Smooth muscle cell (in vitro differentiated cells): ENCODE data around the gene PNKD. TPM values are rescaled to one million over a fixed set of nuclear protein-coding genes. Genes with fewer than 3 reads are reported as not detected.

Experiments used
- DNase-seq: peaks from one replicate; lab custom pipeline; 2025; ENCODE audit not compliant: unreplicated experiment; lab: John Stamatoyannopoulos, UW
- H2AFZ ChIP-seq: fragments of 200-600 bp; sonication (generic); 2 replicates; pipeline ENCODE4 v1.6.0; 2016; ENCODE audit warnings: antibody characterized with exemption, low read depth, mild to moderate bottlenecking
- H3F3A ChIP-seq: fragments of 200-600 bp; sonication (generic); 2 replicates; pipeline ENCODE4 v1.6.0; 2017; ENCODE audit warnings: antibody characterized with exemption, low read depth
- H3K27ac ChIP-seq: fragments of 200-600 bp; sonication (generic); 2 replicates; pipeline ENCODE4 v1.5.1; 2016; ENCODE audit warnings: low read depth, mild to moderate bottlenecking
- H3K27me3 ChIP-seq: fragments of 200-600 bp; sonication (generic); 2 replicates; pipeline ENCODE4 v1.6.1; 2016; ENCODE audit warnings: low read depth, mild to moderate bottlenecking
- H3K36me3 ChIP-seq: fragments of 200-600 bp; sonication (generic); 2 replicates; pipeline ENCODE4 v1.5.1; 2016; ENCODE audit warnings: low read depth
- H3K4me1 ChIP-seq: fragments of 200-600 bp; sonication (generic); 2 replicates; pipeline ENCODE4 v1.5.1; 2016; ENCODE audit warnings: low read depth
- H3K4me2 ChIP-seq: fragments of 200-600 bp; sonication (generic); 2 replicates; pipeline ENCODE4 v1.6.0; 2016; ENCODE audit warnings: mild to moderate bottlenecking
- H3K4me3 ChIP-seq: fragments of 200-600 bp; sonication (generic); 2 replicates; pipeline ENCODE4 v1.5.1; 2016; ENCODE audit warnings: mild to moderate bottlenecking
- H3K79me2 ChIP-seq: fragments of 200-600 bp; sonication (generic); 2 replicates; pipeline ENCODE4 v1.6.0; 2016; ENCODE audit warnings: low read depth, mild to moderate bottlenecking
- H3K9ac ChIP-seq: fragments of 200-600 bp; sonication (generic); 2 replicates; pipeline ENCODE4 v1.6.0; 2016; ENCODE audit warnings: low read depth
- H3K9me3 ChIP-seq: fragments of 200-600 bp; sonication (generic); replicated peaks from 2 replicates; pipeline ENCODE4 v1.5.1; 2016; ENCODE audit warnings: low read depth
- H4K20me1 ChIP-seq: fragments of 200-600 bp; sonication (generic); 2 replicates; pipeline ENCODE4 v1.6.0; 2016; ENCODE audit warnings: low read depth
- WGBS: methylation state at CpG from one replicate; pipeline ENCODE4 v1.1.7; 2016; ENCODE audit warnings: low lambda C conversion rate; 5-methylcytosine and 5-hydroxymethylcytosine counted together
- polyA plus RNA-seq: library from polyadenylated mRNA; unstranded; fragments of >200 nt; fragmentation: Nextera tagmentation; extraction: Ambion mirVana; gene quantifications from 2 replicates; pipeline ENCODE4 v1.2.1, GENCODE V29; 2016
- total RNA-seq: library from RNA; depleted of rRNA; stranded (reverse); fragments of >200 nt; gene quantifications from 2 replicates; pipeline ENCODE4 v1.2.3, GENCODE V29; 2014
- TF ChIP-seq, protein P1 (sequence below): fragments of 200-600 bp; sonication (generic); IDR thresholded peaks from 2 replicates; pipeline ENCODE4 v1.5.1; 2017; ENCODE audit warnings: borderline replicate concordance, mild to moderate bottlenecking, antibody characterized with exemption; ENCODE audit not compliant: insufficient read depth, poor library complexity, severe bottlenecking

The PNKD gene
- total and polyA plus RNA-seq, 2 experiments from 2014 or later: 42.0 to 126 TPM

DNA sequence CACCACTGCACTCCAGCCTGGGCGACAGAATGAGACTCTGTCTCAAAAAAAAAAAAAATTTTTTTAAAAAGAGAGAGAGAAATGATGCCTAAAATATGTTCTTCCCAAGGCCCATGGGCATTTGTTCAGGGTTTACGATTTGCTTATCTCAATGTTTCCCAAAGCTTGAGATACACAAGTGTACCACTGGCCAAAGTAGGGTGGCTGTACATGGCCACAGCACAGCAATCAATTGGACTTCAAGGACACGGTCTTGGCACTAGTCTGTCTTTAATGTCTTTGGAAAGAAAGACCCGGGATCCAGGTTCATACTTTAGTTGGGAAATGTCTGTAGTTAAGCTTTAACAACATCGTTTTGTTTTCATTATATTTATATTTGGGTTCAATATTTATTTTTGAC, 76.9 kb downstream of the PNKD start:
- no peaks in the 10 kb centered on the region for H3K27me3 ChIP-seq
- TF ChIP-seq, protein P1, sequence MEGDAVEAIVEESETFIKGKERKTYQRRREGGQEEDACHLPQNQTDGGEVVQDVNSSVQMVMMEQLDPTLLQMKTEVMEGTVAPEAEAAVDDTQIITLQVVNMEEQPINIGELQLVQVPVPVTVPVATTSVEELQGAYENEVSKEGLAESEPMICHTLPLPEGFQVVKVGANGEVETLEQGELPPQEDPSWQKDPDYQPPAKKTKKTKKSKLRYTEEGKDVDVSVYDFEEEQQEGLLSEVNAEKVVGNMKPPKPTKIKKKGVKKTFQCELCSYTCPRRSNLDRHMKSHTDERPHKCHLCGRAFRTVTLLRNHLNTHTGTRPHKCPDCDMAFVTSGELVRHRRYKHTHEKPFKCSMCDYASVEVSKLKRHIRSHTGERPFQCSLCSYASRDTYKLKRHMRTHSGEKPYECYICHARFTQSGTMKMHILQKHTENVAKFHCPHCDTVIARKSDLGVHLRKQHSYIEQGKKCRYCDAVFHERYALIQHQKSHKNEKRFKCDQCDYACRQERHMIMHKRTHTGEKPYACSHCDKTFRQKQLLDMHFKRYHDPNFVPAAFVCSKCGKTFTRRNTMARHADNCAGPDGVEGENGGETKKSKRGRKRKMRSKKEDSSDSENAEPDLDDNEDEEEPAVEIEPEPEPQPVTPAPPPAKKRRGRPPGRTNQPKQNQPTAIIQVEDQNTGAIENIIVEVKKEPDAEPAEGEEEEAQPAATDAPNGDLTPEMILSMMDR: no peak
- H3K27ac ChIP-seq: no peak overlapping the region
- H3K36me3 ChIP-seq: no peaks in the 10 kb centered on the region
- H3K79me2 ChIP-seq: no peaks in the 10 kb centered on the region
- WGBS: 83% methylated on average over 5 of the region's 5 CpGs
- no peaks in the 10 kb centered on the region for H3K9me3 ChIP-seq
- DNase-seq: no peak
- no peak overlapping the region for H3K9ac ChIP-seq
- H3K4me2 ChIP-seq: no peak overlapping the region
- no peaks in the 10 kb centered on the region for H4K20me1 ChIP-seq
- H2AFZ ChIP-seq: no peak overlapping the region
- H3K4me1 ChIP-seq: no peaks in the 10 kb centered on the region
- no peak overlapping the region for H3K4me3 ChIP-seq
- H3F3A ChIP-seq: no peaks in the 10 kb centered on the region

DNA sequence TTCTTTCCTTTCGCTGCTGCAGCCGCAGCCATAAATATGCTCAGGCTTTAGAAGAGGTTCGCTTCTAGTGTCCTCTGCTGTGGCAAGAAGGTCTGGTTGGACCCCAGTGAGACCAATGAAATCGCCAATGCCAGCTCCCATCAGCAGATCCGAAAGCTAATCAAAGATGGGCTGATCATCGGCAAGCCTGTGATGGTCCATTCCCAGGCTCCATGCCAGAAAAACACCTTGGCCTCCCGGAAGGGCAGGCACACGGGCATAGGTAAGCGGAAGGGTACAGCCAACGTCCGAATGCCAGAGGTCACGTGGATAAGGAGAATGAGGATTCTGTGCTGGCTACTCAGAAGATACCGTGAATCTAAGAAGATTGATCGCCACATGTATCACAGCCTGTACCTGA, 83.7 kb downstream of the PNKD start:
- H4K20me1 ChIP-seq: no peaks in the 10 kb centered on the region
- H3K9me3 ChIP-seq: no peaks in the 10 kb centered on the region
- 98% methylated on average over 14 of the region's 14 CpGs for WGBS
- H3K36me3 ChIP-seq: no peaks in the 10 kb centered on the region
- H3K4me3 ChIP-seq: no peak overlapping the region
- H3K79me2 ChIP-seq: no peaks in the 10 kb centered on the region
- no peak overlapping the region for H3K4me2 ChIP-seq
- H2AFZ ChIP-seq: no peak overlapping the region
- no peaks in the 10 kb centered on the region for H3F3A ChIP-seq
- H3K9ac ChIP-seq: no peak overlapping the region
- no peak for DNase-seq
- H3K27ac ChIP-seq: no peak overlapping the region
- H3K27me3 ChIP-seq: no peaks in the 10 kb centered on the region
- H3K4me1 ChIP-seq: peaks cover 11% of the 10 kb centered on the region
- TF ChIP-seq, protein P1: no peak

DNA sequence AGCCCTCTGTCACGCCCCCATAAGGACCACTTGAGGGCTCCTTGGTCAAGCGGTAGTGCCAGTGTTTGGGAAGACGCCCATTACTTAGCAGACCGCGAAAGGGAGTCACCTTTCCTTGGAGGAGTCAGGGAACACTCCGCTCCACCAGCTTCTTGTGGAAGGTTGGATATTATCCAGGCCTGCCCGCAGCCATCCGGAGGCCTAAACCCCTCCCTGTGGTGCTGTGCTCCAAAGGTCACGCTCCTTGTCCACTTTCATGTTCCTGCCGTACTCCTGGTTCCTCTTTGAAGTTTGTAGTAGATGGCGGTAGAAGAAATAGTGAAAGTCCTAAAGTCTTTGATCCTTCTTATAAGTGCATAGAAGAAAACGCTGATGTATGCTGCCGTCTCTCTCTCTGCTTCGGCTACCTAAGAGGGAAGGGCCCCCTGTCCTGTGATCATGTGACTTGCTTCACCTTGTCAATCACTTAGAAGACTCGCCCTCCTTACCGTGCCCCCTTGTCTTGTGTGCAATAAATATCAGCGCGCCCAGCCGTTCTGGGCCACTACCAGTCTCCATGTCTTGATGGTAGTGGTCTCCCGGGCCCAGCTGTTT, 84.6 kb downstream of the PNKD start:
- no peak overlapping the region for H3K27ac ChIP-seq

More for the DNA sequence above, 84.6 kb downstream of the PNKD start:
- 92% methylated on average over 20 of the region's 20 CpGs for WGBS
- Histone ChIP-seq H3K9ac (no peak overlapping the region), H4K20me1 (no peaks in the 10 kb centered on the region), H2AFZ (no peak overlapping the region), H3K79me2 (no peaks in the 10 kb centered on the region), H3K4me1 (peaks cover 11% of the 10 kb centered on the region), H3K27me3 (no peaks in the 10 kb centered on the region), H3K9me3 (no peaks in the 10 kb centered on the region), H3K36me3 (no peaks in the 10 kb centered on the region), H3K4me3 (no peak overlapping the region), H3F3A (no peaks in the 10 kb centered on the region), H3K4me2 (no peak overlapping the region)
- TF ChIP-seq, protein P1: no peak
- DNase-seq: no peak
